ENCODE results near the gene UGT1A6. TPM values are rescaled to one million over a fixed set of nuclear protein-coding genes. Genes with fewer than 3 reads are reported as not detected.

Gene UGT1A6
- total and polyA plus RNA-seq, 2 donors (not counting 3 experiments of a cell fraction or from before 2014, with no cell fraction given) = not detected

GRCh38 chr2:233778030-233778429, 85.3 kb downstream of the UGT1A6 start, which contains the start of gene MROH2A:
MROH2A (plus strand) TSS chr2:233778330; CDS start chr2:233779359, 1,029 bp downstream.
- no peak for DNase-seq (ENCODE audit: low read depth, low spot score)
- POLR2A ChIA-PET = no interaction called here
- dilution Hi-C loops (cut with MboI; ENCODE audit: extremely low pct_ligation_motif_present, low sequenced_read_pairs) = no loop called here

More at GRCh38 chr2:233778030-233778429, 85.3 kb downstream of the UGT1A6 start, which contains the start of gene MROH2A:
- Histone ChIP-seq H3K4me3 (replicated peaks in 1 of 3; ENCODE audit: insufficient read depth in 1 of 3, low read depth in 1 of 3, low read length in 3 of 3) (no peak within 1 kb of the TSS), H3K79me2 (ENCODE audit: control insufficient read depth, insufficient read depth, low read length) (no peaks in the 10 kb centered on the region), H2AFZ (ENCODE audit: low read depth, low read length) (no peak within 1 kb of the TSS), H4K20me1 (replicated peaks; ENCODE audit: control insufficient read depth, extremely low read depth, insufficient read depth, low read length) (no peaks in the 10 kb centered on the region), H3K27me3 (ENCODE audit: control insufficient read depth in 2 of 2, insufficient read depth in 2 of 2, low read length in 2 of 2) (no peaks in the 10 kb centered on the region), H3K9me1 (replicated peaks; ENCODE audit: control insufficient read depth, extremely low read depth, insufficient read depth, low read length) (no peaks in the 10 kb centered on the region), H3K9ac (replicated peaks; ENCODE audit: extremely low read depth, insufficient read depth, low read length) (no peak within 1 kb of the TSS), H3K36me3 (ENCODE audit: control insufficient read depth in 2 of 2, extremely low read depth in 1 of 2, insufficient read depth in 2 of 2, low read length in 2 of 2) (no peaks in the 10 kb centered on the region), H3K27ac (ENCODE audit: insufficient read depth, low read depth, low read length) (no peak within 1 kb of the TSS), H3K4me1 (ENCODE audit: control insufficient read depth, extremely low read depth, insufficient read depth, low read length) (no peaks in the 10 kb centered on the region), H3K4me2 (ENCODE audit: insufficient read depth, low read length) (no peak within 1 kb of the TSS), H3K9me3 (replicated peaks; ENCODE audit: control insufficient read depth, insufficient read depth, low read length) (no peaks in the 10 kb centered on the region)
- no TSS peak for BruUV-seq (replicated peaks)
- TF ChIP-seq FOS (IDR thresholded peaks at IDR 0.05; ENCODE audit: borderline replicate concordance, insufficient read depth, low read length) = no peak
- no peak for TF ChIP-seq JUN (IDR thresholded peaks at IDR 0.05; ENCODE audit: borderline replicate concordance, insufficient read depth, insufficient read length, low read depth)
- TF ChIP-seq POLR2A (IDR thresholded peaks at IDR 0.05; ENCODE audit: low read depth, low read length) = no peak
- TF ChIP-seq, protein P1, sequence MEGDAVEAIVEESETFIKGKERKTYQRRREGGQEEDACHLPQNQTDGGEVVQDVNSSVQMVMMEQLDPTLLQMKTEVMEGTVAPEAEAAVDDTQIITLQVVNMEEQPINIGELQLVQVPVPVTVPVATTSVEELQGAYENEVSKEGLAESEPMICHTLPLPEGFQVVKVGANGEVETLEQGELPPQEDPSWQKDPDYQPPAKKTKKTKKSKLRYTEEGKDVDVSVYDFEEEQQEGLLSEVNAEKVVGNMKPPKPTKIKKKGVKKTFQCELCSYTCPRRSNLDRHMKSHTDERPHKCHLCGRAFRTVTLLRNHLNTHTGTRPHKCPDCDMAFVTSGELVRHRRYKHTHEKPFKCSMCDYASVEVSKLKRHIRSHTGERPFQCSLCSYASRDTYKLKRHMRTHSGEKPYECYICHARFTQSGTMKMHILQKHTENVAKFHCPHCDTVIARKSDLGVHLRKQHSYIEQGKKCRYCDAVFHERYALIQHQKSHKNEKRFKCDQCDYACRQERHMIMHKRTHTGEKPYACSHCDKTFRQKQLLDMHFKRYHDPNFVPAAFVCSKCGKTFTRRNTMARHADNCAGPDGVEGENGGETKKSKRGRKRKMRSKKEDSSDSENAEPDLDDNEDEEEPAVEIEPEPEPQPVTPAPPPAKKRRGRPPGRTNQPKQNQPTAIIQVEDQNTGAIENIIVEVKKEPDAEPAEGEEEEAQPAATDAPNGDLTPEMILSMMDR (IDR thresholded peaks at IDR 0.05; ENCODE audit: extremely low read depth in 1 of 2, insufficient read depth in 1 of 2, low read depth in 1 of 2, low read length in 2 of 2) = no peak
- TF ChIP-seq, protein P2, sequence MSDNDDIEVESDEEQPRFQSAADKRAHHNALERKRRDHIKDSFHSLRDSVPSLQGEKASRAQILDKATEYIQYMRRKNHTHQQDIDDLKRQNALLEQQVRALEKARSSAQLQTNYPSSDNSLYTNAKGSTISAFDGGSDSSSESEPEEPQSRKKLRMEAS (IDR thresholded peaks at IDR 0.05; ENCODE audit: insufficient read depth, insufficient read length) = no peak
- TF ChIP-seq POLR2AphosphoS5 (IDR thresholded peaks at IDR 0.05; ENCODE audit: insufficient read depth, low read depth, low read length) = no peak
- TF ChIP-seq MYC (IDR thresholded peaks at IDR 0.05; ENCODE audit: low read depth, low read length) = no peak
- TF ChIP-seq EZH2 (IDR thresholded peaks at IDR 0.05; ENCODE audit: borderline replicate concordance, low read depth, low read length, severe bottlenecking) = no peak
- TF ChIP-seq GATA2 (IDR thresholded peaks at IDR 0.05; ENCODE audit: insufficient read depth, insufficient read length, low read depth, low read length) = no peak
- intact Hi-C loops (cut with micrococcal nuclease) = no loop called here
- no peak for FAIRE-seq
- CTCF ChIA-PET = no interaction called here
